Measurements from ENCODE around the gene UNKL.

The UNKL gene

DNA sequence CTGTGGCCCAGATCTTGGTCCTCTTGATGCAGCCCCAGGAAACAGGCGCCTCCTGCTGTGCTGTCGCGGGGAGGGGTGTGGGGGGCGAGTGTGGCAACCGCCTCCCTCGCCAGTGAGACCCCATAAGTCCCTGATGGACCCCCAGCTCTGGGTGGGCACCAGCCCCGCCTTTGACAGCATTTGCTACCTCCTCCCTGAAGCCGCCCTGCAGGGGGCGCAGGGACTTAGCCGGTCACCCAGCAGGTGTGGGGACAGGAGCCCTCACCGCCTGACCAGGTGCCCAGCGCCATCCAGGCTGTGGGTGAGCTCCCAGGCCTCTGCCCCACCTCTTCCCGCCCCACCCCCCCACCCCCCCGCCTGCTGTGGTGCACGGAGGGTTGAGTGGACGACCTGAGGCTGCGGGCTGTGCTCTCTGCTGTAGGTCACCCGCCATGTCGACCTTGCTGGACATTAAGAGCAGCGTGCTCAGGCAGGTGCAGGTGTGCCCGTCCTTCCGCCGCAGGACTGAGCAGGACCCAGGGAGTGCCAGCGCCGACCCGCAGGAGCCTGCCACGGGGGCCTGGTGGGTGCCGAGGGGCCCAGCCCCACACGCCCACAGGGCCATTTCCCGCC lies 76.3 kb downstream of the UNKL start:
- no peak for TF ChIP-seq ZNF274 (IDR thresholded peaks at IDR 0.05; ENCODE audit: low read depth, low read length)
- no peak for TF ChIP-seq SUZ12 (IDR thresholded peaks at IDR 0.05; ENCODE audit: extremely low read depth, insufficient read depth, insufficient read length)
- H3K9me3 ChIP-seq (ENCODE audit: insufficient read depth, low read length): no peaks in the 10 kb centered on the region
- H3K36me3 ChIP-seq (ENCODE audit: insufficient read depth, insufficient read length, low read length): no peaks in the 10 kb centered on the region
- H3K27me3 ChIP-seq (ENCODE audit: insufficient read depth, insufficient read length): peaks cover 47% of the 10 kb centered on the region
- H3K9ac ChIP-seq (ENCODE audit: insufficient read length, low read depth): no peak overlapping the region
- DNase-seq (ENCODE audit: low read depth, low spot score): no peak
- H3K4me3 ChIP-seq (ENCODE audit: insufficient read length, low read depth): no peak overlapping the region
- peaks cover 23% of the 10 kb centered on the region for H3K4me1 ChIP-seq (ENCODE audit: insufficient read depth, insufficient read length)

- no peak for DNase-seq (ENCODE audit: low read depth, low spot score)
- no peak overlapping the region for H3K9ac ChIP-seq (ENCODE audit: insufficient read length, low read depth)
- peaks cover 54% of the 10 kb centered on the region for H3K27me3 ChIP-seq (ENCODE audit: insufficient read depth, insufficient read length)
- no peaks in the 10 kb centered on the region for H3K36me3 ChIP-seq (ENCODE audit: insufficient read depth, insufficient read length, low read length)
- no peak overlapping the region for H3K4me3 ChIP-seq (ENCODE audit: insufficient read length, low read depth)
- no peaks in the 10 kb centered on the region for H3K9me3 ChIP-seq (ENCODE audit: insufficient read depth, low read length)
- peaks cover 22% of the 10 kb centered on the region for H3K4me1 ChIP-seq (ENCODE audit: insufficient read depth, insufficient read length)
- no peak for TF ChIP-seq SUZ12 (IDR thresholded peaks at IDR 0.05; ENCODE audit: extremely low read depth, insufficient read depth, insufficient read length)
- TF ChIP-seq YY1 (IDR thresholded peaks at IDR 0.05; ENCODE audit: insufficient read depth, insufficient read length): no peak
- no peak for TF ChIP-seq ZNF274 (IDR thresholded peaks at IDR 0.05; ENCODE audit: low read depth, low read length)
Observed at GRCh38 chr16:1337486-1337885, 77.0 kb downstream of the UNKL start.

GRCh38 chr16:1336619-1337018 lies 77.9 kb downstream of the UNKL start:
- DNase-seq (ENCODE audit: low read depth, low spot score): no peak
- Histone ChIP-seq H3K27me3 (ENCODE audit: insufficient read depth, insufficient read length) (peaks cover 54% of the 10 kb centered on the region), H3K9ac (ENCODE audit: insufficient read length, low read depth) (no peak overlapping the region), H3K4me1 (ENCODE audit: insufficient read depth, insufficient read length) (peaks cover 24% of the 10 kb centered on the region), H3K36me3 (ENCODE audit: insufficient read depth, insufficient read length, low read length) (no peaks in the 10 kb centered on the region), H3K4me3 (ENCODE audit: insufficient read length, low read depth) (no peak overlapping the region), H3K9me3 (ENCODE audit: insufficient read depth, low read length) (no peaks in the 10 kb centered on the region)
- TF ChIP-seq ZNF274 (IDR thresholded peaks at IDR 0.05; ENCODE audit: low read depth, low read length) (no peak), SUZ12 (IDR thresholded peaks at IDR 0.05; ENCODE audit: extremely low read depth, insufficient read depth, insufficient read length) (no peak), YY1 (IDR thresholded peaks at IDR 0.05; ENCODE audit: insufficient read depth, insufficient read length) (no peak)

GRCh38 chr16:1335996-1336395 lies 78.5 kb downstream of the UNKL start:
- no peak for TF ChIP-seq YY1 (IDR thresholded peaks at IDR 0.05; ENCODE audit: insufficient read depth, insufficient read length)
- TF ChIP-seq SUZ12 (IDR thresholded peaks at IDR 0.05; ENCODE audit: extremely low read depth, insufficient read depth, insufficient read length): no peak
- TF ChIP-seq ZNF274 (IDR thresholded peaks at IDR 0.05; ENCODE audit: low read depth, low read length): no peak
- no peak for DNase-seq (ENCODE audit: low read depth, low spot score)
- peaks cover 53% of the 10 kb centered on the region for H3K27me3 ChIP-seq (ENCODE audit: insufficient read depth, insufficient read length)

DNA sequence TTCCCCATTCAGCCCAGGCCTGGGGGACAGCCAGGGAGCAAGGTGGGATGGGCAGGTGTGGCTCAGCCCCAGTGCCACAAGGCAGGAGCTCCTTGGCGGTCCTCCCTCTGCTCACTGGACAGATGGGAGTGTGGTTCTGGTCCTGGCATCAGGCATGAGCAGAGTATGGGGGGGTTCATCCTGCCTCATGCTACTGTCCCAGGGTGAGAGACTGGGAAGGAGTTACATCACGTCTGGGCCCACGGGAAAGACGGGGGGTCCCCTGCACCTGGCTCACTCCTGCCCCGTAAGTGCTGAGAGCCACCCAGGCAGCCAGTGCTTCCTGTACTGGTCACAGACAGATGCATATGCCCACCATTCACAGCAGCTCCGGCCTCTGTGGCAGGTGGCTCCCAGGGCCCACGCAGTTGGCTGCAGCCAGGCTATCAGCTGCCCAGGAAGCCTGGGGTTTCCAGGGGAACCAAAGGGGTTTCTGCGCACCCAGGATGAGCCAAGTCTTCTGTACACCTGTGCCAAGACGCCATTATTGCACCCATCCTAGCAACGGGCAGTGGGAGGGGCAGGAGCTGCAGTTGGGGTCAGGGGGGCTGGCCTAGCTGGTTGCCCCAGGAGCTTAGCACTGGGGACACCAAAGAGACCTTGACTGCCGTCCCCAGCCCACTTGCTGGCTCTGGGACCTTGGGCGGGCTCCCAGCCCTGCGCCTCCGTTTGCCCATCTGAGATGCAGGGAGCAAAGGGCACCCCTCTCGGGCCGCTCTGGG lies 79.1 kb downstream of the UNKL start:
- peaks cover 53% of the 10 kb centered on the region for H3K27me3 ChIP-seq (ENCODE audit: insufficient read depth, insufficient read length)
- H3K4me1 ChIP-seq (ENCODE audit: insufficient read depth, insufficient read length): peaks cover 27% of the 10 kb centered on the region
- peaks cover 3% of the 10 kb centered on the region; the same call in 1 of the 2 replicates for H3K9me3 ChIP-seq (ENCODE audit: insufficient read depth, low read length)
- H3K9ac ChIP-seq (ENCODE audit: insufficient read length, low read depth): no peak overlapping the region
- TF ChIP-seq SUZ12 (IDR thresholded peaks at IDR 0.05; ENCODE audit: extremely low read depth, insufficient read depth, insufficient read length): no peak
- no peak for TF ChIP-seq ZNF274 (IDR thresholded peaks at IDR 0.05; ENCODE audit: low read depth, low read length)
- no peak for TF ChIP-seq YY1 (IDR thresholded peaks at IDR 0.05; ENCODE audit: insufficient read depth, insufficient read length)
- no peaks in the 10 kb centered on the region for H3K36me3 ChIP-seq (ENCODE audit: insufficient read depth, insufficient read length, low read length)
- DNase-seq (ENCODE audit: low read depth, low spot score): no peak
- no peak overlapping the region for H3K4me3 ChIP-seq (ENCODE audit: insufficient read length, low read depth)

More at GRCh38 chr16:1335996-1336395, 78.5 kb downstream of the UNKL start:
- Histone ChIP-seq H3K36me3 (ENCODE audit: insufficient read depth, insufficient read length, low read length) (no peaks in the 10 kb centered on the region), H3K4me1 (ENCODE audit: insufficient read depth, insufficient read length) (peaks cover 27% of the 10 kb centered on the region), H3K9ac (ENCODE audit: insufficient read length, low read depth) (no peak overlapping the region), H3K9me3 (ENCODE audit: insufficient read depth, low read length) (no peaks in the 10 kb centered on the region), H3K4me3 (ENCODE audit: insufficient read length, low read depth) (no peak overlapping the region)

GRCh38 chr16:1334739-1335138 lies 79.8 kb downstream of the UNKL start:
- peaks cover 9% of the 10 kb centered on the region; the same call in 1 of the 2 replicates for H3K9me3 ChIP-seq (ENCODE audit: insufficient read depth, low read length)
- no peak for DNase-seq (ENCODE audit: low read depth, low spot score)
- H3K27me3 ChIP-seq (ENCODE audit: insufficient read depth, insufficient read length): peaks cover 53% of the 10 kb centered on the region
- peaks cover 27% of the 10 kb centered on the region for H3K4me1 ChIP-seq (ENCODE audit: insufficient read depth, insufficient read length)
- no peak for TF ChIP-seq YY1 (IDR thresholded peaks at IDR 0.05; ENCODE audit: insufficient read depth, insufficient read length)
- no peak for TF ChIP-seq ZNF274 (IDR thresholded peaks at IDR 0.05; ENCODE audit: low read depth, low read length)
- TF ChIP-seq SUZ12 (IDR thresholded peaks at IDR 0.05; ENCODE audit: extremely low read depth, insufficient read depth, insufficient read length): no peak
- peak overlapping the region; percentile 11 for H3K4me3 ChIP-seq (ENCODE audit: insufficient read length, low read depth)
- H3K36me3 ChIP-seq (ENCODE audit: insufficient read depth, insufficient read length, low read length): no peaks in the 10 kb centered on the region
- peak overlapping the region; percentile 26 for H3K9ac ChIP-seq (ENCODE audit: insufficient read length, low read depth)
